K562 (cell line): ENCODE results near the gene GPR157.

Source experiments
- AFF4 ChIP-seq: sonication (generic); formaldehyde crosslinking; IDR thresholded peaks from 2 replicates; pipeline ENCODE4 v1.8.0; 2023; ENCODE audit warnings: mild to moderate bottlenecking, missing genetic modification reagents
- BRD9 ChIP-seq: fragments of 450-650 bp; IDR thresholded peaks from 2 replicates; pipeline ENCODE4 v1.6.1; 2018; ENCODE audit warnings: low read depth; ENCODE audit not compliant: partially characterized antibody
- EHMT2 ChIP-seq: fragments of 450-650 bp; IDR thresholded peaks from 2 replicates; pipeline ENCODE4 v1.6.1; 2018; ENCODE audit warnings: antibody characterized with exemption
- EP300 ChIP-seq: IDR thresholded peaks from 2 replicates; pipeline ENCODE4 v1.6.1; 2012; ENCODE audit warnings: low read length, improper control_type of control experiment
- FOXP4 ChIP-seq: sonication (generic); formaldehyde crosslinking; IDR thresholded peaks from 2 replicates; pipeline ENCODE4 v1.8.0; 2022; ENCODE audit warnings: mild to moderate bottlenecking, missing genetic modification reagents, borderline replicate concordance
- GTF2B ChIP-seq: IDR thresholded peaks from 2 replicates; pipeline ENCODE4 v1.6.1; 2011; ENCODE audit not compliant: insufficient read length; ENCODE audit errors: extremely low read depth
- GTF2F1 ChIP-seq: IDR thresholded peaks from 2 replicates; pipeline ENCODE4 v1.6.1; 2011; ENCODE audit warnings: low read depth, low read length, improper control_type of control experiment
- NR2C2 ChIP-seq, 2 experiments: fragments of 200-800 bp in 1 of 2; sonication (Bioruptor generic) in 1 of 2; sonication (generic) in 1 of 2; formaldehyde crosslinking in 1 of 2; IDR thresholded peaks; 2 replicates each; pipeline versions ENCODE4 v1.6.1 to v1.8.0; 2016 to 2022; ENCODE audit warnings: mild to moderate bottlenecking in 1 of 2, missing compliant biosample characterization in 1 of 2, missing genetic modification characterization in 1 of 2, missing genetic modification reagents in 1 of 2
- RFX1 ChIP-seq: fragments of 450-650 bp; IDR thresholded peaks from 2 replicates; pipeline ENCODE4 v1.6.1; 2016; ENCODE audit warnings: mild to moderate bottlenecking, moderate library complexity
- SMARCA4 ChIP-seq: fragments of 450-650 bp; IDR thresholded peaks from 2 replicates; pipeline ENCODE4 v1.6.1; 2016
- SNAPC5 ChIP-seq: fragments of 250-450 bp; sonication (Bioruptor Pico); IDR thresholded peaks from 2 replicates; pipeline ENCODE4 v1.8.0; 2021; ENCODE audit warnings: moderate library complexity, mild to moderate bottlenecking, inconsistent platforms
- ZEB2 ChIP-seq: fragments of 450-650 bp; IDR thresholded peaks from 2 replicates; pipeline ENCODE4 v1.6.1; 2016
- TF ChIP-seq, protein P1 (sequence below), 2 experiments: fragments of 150-350 bp in 1 of 2; IDR thresholded peaks; 2 replicates each; pipeline ENCODE4 v1.6.1; 2012 to 2016; ENCODE audit warnings: low read depth in 2 of 2, low read length in 2 of 2, mild to moderate bottlenecking in 1 of 2, moderate library complexity in 1 of 2

DNA sequence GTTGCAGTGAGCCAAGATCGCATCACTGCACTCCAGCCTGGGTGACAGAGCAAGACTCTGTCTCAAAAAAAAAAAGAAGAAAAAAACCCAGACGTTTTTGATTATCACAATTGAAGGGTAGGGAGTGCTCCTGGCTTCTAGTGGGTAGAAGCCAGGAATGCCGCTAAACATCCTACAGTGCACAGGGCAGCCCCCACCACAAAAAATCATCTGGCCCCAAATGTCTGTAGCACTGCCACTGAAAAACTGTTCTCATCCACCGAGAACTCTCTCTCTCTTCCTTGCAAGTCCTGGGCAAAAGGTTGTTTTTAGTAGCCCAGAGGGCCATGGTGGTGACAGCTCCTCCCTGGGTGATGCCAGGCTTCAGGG, 35.6 kb upstream of the GPR157 start:
- no peak for TF ChIP-seq RFX1
- TF ChIP-seq NR2C2 (CRISPR knock-in tag; IDR thresholded peaks at IDR 0.05) = no peak
- no peak for TF ChIP-seq NR2C2 (tag; IDR thresholded peaks at IDR 0.05)
- TF ChIP-seq EHMT2 = no peak
- no peak for TF ChIP-seq GTF2B
- TF ChIP-seq SNAPC5 (CRISPR knock-in tag) = no peak
- TF ChIP-seq ZEB2 = no peak
- TF ChIP-seq, protein P1, sequence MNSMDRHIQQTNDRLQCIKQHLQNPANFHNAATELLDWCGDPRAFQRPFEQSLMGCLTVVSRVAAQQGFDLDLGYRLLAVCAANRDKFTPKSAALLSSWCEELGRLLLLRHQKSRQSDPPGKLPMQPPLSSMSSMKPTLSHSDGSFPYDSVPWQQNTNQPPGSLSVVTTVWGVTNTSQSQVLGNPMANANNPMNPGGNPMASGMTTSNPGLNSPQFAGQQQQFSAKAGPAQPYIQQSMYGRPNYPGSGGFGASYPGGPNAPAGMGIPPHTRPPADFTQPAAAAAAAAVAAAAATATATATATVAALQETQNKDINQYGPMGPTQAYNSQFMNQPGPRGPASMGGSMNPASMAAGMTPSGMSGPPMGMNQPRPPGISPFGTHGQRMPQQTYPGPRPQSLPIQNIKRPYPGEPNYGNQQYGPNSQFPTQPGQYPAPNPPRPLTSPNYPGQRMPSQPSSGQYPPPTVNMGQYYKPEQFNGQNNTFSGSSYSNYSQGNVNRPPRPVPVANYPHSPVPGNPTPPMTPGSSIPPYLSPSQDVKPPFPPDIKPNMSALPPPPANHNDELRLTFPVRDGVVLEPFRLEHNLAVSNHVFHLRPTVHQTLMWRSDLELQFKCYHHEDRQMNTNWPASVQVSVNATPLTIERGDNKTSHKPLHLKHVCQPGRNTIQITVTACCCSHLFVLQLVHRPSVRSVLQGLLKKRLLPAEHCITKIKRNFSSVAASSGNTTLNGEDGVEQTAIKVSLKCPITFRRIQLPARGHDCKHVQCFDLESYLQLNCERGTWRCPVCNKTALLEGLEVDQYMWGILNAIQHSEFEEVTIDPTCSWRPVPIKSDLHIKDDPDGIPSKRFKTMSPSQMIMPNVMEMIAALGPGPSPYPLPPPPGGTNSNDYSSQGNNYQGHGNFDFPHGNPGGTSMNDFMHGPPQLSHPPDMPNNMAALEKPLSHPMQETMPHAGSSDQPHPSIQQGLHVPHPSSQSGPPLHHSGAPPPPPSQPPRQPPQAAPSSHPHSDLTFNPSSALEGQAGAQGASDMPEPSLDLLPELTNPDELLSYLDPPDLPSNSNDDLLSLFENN (IDR thresholded peaks at IDR 0.05; ENCODE audit: low read depth in 2 of 2, low read length in 2 of 2) = no peak
- no peak for TF ChIP-seq EP300
- no peak for TF ChIP-seq GTF2F1
- TF ChIP-seq AFF4 = no peak
- TF ChIP-seq SMARCA4 = no peak
- no peak for TF ChIP-seq FOXP4 (CRISPR knock-in tag)
- TF ChIP-seq BRD9 = no peak
